Osteoblast (primary cell): Measurements from ENCODE around the gene MYH9. TPM values are rescaled to one million over a fixed set of nuclear protein-coding genes. Genes with fewer than 3 reads are reported as not detected.

Experiments
- DNase-seq: peaks from one replicate; pipeline ENCODE4 v3.0.0; 2011; ENCODE audit warnings: low spot score, mixed read lengths; ENCODE audit not compliant: insufficient read length; ENCODE audit errors: missing footprints
- H2AFZ ChIP-seq: 2 replicates; pipeline ENCODE4 v1.6.0; 2011; ENCODE audit warnings: mild to moderate bottlenecking, low read length
- H3K27ac ChIP-seq: 2 replicates; pipeline ENCODE4 v1.5.1; 2011; ENCODE audit warnings: mild to moderate bottlenecking, low read depth, low read length, moderate library complexity
- H3K27me3 ChIP-seq: 2 replicates; pipeline ENCODE4 v1.6.0; 2012; ENCODE audit warnings: mild to moderate bottlenecking, control low read depth, inconsistent platforms, low read length, moderate library complexity; ENCODE audit not compliant: insufficient read depth
- H3K36me3 ChIP-seq: 2 replicates; pipeline ENCODE4 v1.5.1; 2011; ENCODE audit warnings: mild to moderate bottlenecking, low read length, control low read depth, moderate library complexity; ENCODE audit not compliant: insufficient read depth
- H3K4me1 ChIP-seq: 2 replicates; pipeline ENCODE4 v1.5.1; 2011; ENCODE audit warnings: mild to moderate bottlenecking, low read length, control low read depth, moderate library complexity; ENCODE audit not compliant: insufficient read depth
- H3K4me2 ChIP-seq: 2 replicates; pipeline ENCODE4 v1.6.0; 2011; ENCODE audit warnings: mild to moderate bottlenecking, low read length; ENCODE audit not compliant: insufficient read depth
- H3K4me3 ChIP-seq: fragments of 200-600 bp; sonication (generic); 3 replicates; pipeline ENCODE4 v1.5.1; 2012; ENCODE audit warnings: mild to moderate bottlenecking, low read length, inconsistent platforms; ENCODE audit not compliant: insufficient read depth
- H3K79me2 ChIP-seq: 2 replicates; pipeline ENCODE4 v1.6.0; 2012; ENCODE audit warnings: mild to moderate bottlenecking, low read length, control low read depth, inconsistent platforms; ENCODE audit not compliant: insufficient read depth
- H3K9me3 ChIP-seq: 2 replicates; pipeline ENCODE4 v1.5.1; 2011; ENCODE audit warnings: low read depth, low read length, control low read depth
- H4K20me1 ChIP-seq: 2 replicates; pipeline ENCODE4 v1.6.0; 2012; ENCODE audit warnings: mild to moderate bottlenecking, low read length, control low read depth; ENCODE audit not compliant: insufficient read depth
- total RNA-seq: library from RNA; depleted of rRNA; stranded (reverse); fragments of >200 nt; gene quantifications from 2 replicates; pipeline ENCODE4 v1.2.3, GENCODE V29; 2012
- TF ChIP-seq, protein P1 (sequence below): IDR thresholded peaks from 2 replicates; pipeline ENCODE4 v1.5.1; 2011; ENCODE audit warnings: mild to moderate bottlenecking, low read depth, low read length, moderate library complexity; ENCODE audit errors: extremely low read depth

The MYH9 gene
- total RNA-seq, result 796 and 964 TPM in 2 replicates

DNA sequence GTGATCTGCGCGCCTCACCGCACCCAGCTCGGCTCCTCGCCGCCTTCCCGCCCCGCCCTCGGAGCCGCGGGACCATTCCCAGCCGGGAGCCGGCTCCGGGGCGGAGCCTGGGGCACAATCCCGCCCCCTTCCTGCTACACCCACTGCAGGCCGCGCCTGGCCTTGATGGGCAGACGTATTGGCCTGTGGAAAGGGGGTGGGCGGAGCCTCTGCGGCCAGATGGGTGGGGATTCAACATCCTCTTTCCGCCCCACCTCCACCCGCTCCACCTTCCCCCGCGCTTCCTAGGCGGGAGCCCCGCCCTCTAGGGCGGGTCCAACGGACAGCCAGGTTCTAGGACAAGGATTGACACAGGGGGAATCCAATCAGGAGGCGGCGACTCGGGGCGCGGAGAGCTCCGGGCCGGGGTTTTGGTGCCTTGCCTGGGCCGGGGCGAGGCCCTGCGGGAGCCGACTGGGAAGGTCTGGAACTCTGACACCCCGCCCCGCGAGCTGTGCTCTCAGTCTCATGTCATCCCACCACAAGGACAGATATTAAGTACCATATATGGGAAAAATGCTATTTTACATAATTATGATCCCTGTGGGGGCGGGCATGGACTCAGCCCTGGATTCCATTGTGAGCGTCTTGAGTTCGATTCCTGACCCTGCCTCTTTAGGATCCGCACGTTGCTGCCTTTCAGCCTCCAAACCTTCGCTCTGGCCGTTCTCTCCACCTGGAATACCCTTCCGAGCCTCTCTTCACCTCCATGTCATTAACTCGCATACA is at the start of gene MYH9:
Gene MYH9, minus strand, starts transcription at position 9 of the 768 bp plus-strand sequence. CDS start 38,731 bp downstream, outside the sequence.
- peak; percentile 100 for DNase-seq
- TF ChIP-seq, protein P1, sequence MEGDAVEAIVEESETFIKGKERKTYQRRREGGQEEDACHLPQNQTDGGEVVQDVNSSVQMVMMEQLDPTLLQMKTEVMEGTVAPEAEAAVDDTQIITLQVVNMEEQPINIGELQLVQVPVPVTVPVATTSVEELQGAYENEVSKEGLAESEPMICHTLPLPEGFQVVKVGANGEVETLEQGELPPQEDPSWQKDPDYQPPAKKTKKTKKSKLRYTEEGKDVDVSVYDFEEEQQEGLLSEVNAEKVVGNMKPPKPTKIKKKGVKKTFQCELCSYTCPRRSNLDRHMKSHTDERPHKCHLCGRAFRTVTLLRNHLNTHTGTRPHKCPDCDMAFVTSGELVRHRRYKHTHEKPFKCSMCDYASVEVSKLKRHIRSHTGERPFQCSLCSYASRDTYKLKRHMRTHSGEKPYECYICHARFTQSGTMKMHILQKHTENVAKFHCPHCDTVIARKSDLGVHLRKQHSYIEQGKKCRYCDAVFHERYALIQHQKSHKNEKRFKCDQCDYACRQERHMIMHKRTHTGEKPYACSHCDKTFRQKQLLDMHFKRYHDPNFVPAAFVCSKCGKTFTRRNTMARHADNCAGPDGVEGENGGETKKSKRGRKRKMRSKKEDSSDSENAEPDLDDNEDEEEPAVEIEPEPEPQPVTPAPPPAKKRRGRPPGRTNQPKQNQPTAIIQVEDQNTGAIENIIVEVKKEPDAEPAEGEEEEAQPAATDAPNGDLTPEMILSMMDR, result no peak
- H3K79me2 ChIP-seq, result peaks cover 48% of the 10 kb centered on the region
- peaks cover 38% of the 10 kb centered on the region for H4K20me1 ChIP-seq
- no peaks in the 10 kb centered on the region for H3K27me3 ChIP-seq
- H3K9me3 ChIP-seq, result no peaks in the 10 kb centered on the region
- H3K4me1 ChIP-seq, result peaks cover 30% of the 10 kb centered on the region
- H3K36me3 ChIP-seq, result peaks cover 21% of the 10 kb centered on the region
- H3K4me3 ChIP-seq, result peak within 1 kb of the TSS; percentile 100
- peak within 1 kb of the TSS; percentile 89 for H3K27ac ChIP-seq
- no peak within 1 kb of the TSS for H2AFZ ChIP-seq
- peak within 1 kb of the TSS; percentile 93 for H3K4me2 ChIP-seq

DNA sequence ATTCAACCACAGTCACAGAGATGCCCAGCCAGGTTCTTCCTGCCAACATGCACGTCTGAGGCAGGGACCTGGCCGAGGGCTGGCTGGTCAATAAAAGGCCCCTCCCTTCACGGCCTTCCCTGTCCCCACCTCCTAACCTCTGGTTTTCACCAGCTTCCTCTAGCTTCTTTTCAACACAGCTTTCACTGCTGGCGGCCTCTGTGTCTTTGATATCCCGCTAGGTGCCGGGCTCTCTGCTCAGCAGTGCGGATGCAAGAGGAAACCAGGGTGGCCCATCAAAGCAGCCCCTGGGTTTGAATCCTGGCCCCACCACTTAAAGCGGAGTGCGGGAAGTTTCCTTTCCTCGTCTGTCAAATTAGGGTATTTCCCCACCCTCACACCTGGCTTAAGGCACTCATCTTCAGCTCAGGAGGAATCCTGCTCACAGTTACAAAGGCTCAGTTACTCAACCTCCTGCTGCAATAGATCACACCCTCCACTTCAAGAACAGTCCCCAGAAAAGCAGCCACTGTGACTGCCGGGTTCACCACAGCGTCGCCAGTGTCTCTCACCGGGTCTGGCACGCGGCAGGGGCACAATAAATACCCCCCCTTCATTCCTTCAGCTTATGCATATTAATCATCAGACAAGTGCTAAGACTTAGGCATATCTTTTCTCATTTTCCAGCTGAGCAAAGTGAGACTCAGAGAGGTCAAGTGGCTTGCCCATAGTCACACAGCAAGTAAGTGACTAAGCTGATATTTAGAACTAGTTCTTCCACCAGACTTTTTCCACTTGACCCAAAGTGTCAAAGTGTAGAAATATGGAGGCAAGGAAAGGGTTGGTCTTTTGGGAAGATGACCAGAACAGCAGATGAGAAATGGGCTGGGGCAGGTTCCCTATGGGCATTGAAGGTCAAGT is 48.0 kb upstream of the MYH9 start:
- Histone ChIP-seq H3K9me3 (no peaks in the 10 kb centered on the region), H3K4me1 (peaks cover 32% of the 10 kb centered on the region), H3K4me3 (no peak overlapping the region), H3K27me3 (no peaks in the 10 kb centered on the region), H4K20me1 (no peaks in the 10 kb centered on the region), H3K27ac (no peak overlapping the region), H3K79me2 (no peaks in the 10 kb centered on the region), H3K36me3 (no peaks in the 10 kb centered on the region), H3K4me2 (no peak overlapping the region), H2AFZ (no peak overlapping the region)
- TF ChIP-seq, protein P1, result no peak
- DNase-seq, result peak; percentile 36

DNA sequence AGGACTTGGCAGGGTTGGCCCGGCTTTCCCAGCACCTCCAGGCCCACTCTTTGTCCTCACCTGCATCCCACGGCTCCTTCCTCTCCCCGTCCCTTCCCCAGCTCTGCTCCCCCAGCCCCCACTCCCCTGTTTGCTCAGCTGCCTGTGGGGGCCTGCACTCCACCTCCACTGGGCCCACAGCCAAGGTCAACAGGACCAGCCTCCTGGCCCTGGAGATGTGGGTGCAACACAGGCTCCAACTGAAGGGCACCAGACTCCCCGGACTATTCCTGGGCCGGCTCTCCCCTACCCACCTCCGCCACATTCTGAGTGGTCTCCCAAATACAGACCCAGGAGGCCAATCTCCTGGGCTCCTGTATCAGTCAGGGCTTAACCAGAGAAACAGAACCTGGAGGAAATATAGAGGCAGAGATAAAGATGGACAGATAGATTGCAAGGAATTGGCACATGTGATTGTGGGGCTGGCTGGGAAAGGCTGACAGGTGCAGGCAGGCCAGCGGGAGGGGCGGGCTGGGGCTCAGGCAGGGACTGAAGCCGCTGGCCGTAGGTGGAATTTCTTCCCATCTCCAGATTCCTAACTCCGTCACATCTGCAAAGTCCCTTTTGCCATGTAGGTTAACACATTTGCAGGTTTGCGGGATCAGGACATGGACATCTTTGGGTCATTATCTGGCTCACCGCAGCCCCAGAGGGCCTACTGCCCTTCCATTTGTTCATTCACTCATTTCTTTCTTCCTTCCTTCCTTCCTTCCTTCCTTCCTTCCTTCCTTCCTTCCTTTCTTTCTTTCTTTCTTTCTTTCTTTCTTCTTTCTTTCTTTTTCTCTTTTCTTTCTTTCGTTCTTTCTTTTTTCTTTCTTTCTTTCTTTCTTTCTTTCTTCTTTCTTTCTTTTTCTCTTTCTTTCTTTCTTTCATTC is 45.8 kb upstream of the MYH9 start:
- no peaks in the 10 kb centered on the region for H3K36me3 ChIP-seq
- H3K79me2 ChIP-seq, result no peaks in the 10 kb centered on the region
- TF ChIP-seq, protein P1, result no peak
- no peak overlapping the region for H2AFZ ChIP-seq
- DNase-seq, result peak; percentile 62
- H3K4me1 ChIP-seq, result peaks cover 16% of the 10 kb centered on the region
- no peak overlapping the region for H3K4me2 ChIP-seq
- no peaks in the 10 kb centered on the region for H4K20me1 ChIP-seq
- no peaks in the 10 kb centered on the region for H3K27me3 ChIP-seq
- H3K4me3 ChIP-seq, result no peak overlapping the region
- no peak overlapping the region for H3K27ac ChIP-seq
- H3K9me3 ChIP-seq, result no peaks in the 10 kb centered on the region
